HepG2 (cell line): ENCODE results near the gene FAM120B. TPM values are rescaled to one million over a fixed set of nuclear protein-coding genes. Genes with fewer than 3 reads are reported as not detected.
"Not testable (repeated sequence)": the region's sequence is repeated elsewhere in the genome, so short reads cannot be mapped to it uniquely, and the experiment has no call there.

ENCODE experiments used
- ATAC-seq: fragments of 200-7000 bp; cut with Tn5 transposase; 3 replicates; pipeline ENCODE4 v1.9.1; 2020; ENCODE audit warnings: mild to moderate bottlenecking, moderate library complexity
- BruUV-seq: library from RNA; stranded (reverse); fragments of 400-500 nt; replicated peaks from 2 replicates; lab custom pipeline; 2021; lab: Mats Ljungman, UMichigan
- CTCF ChIA-PET: fragments of 300-600 bp; formaldehyde crosslinking; extraction: SDS; loops from one replicate; lab custom pipeline; 2021; ENCODE audit warnings: low total read pairs, inconsistent platforms, low intra/inter-chr PET ratio; lab: Yijun Ruan, JAX
- POLR2A ChIA-PET: fragments of 350-600 bp; sonication (Branson Sonifier 250); formaldehyde crosslinking; loops from one replicate; lab custom pipeline; 2020; ENCODE audit warnings: antibody characterized with exemption, inconsistent platforms; lab: Yijun Ruan, JAX
- DNase-seq: peaks from one replicate; pipeline ENCODE4 v3.0.0-alpha.2; 2015; ENCODE audit warnings: low spot score
- FAIRE-seq: peaks from 3 replicates; lab custom pipeline; 2011; peaks lifted over from hg19 to GRCh38; lab: Jason Lieb, UNC
- H2AFZ ChIP-seq: one replicate; pipeline ENCODE4 v1.6.1; 2011; ENCODE audit warnings: low read length, inconsistent platforms
- H3K27ac ChIP-seq: fragments of 300-600 bp; 3 replicates; pipeline ENCODE4 v1.8.0; 2011; ENCODE audit warnings: mixed run types, mild to moderate bottlenecking, mixed read lengths, low read length, inconsistent platforms; ENCODE audit not compliant: insufficient read depth; ENCODE audit errors: extremely low read length
- H3K27me3 ChIP-seq, 2 experiments: fragments of 200-600 bp in 1 of 2; 2 replicates in 1 of 2; 3 replicates in 1 of 2; pipeline versions ENCODE4 v1.6.0 to v1.8.0; 2011; ENCODE audit warnings: low read length in 2 of 2, mild to moderate bottlenecking in 2 of 2, moderate library complexity in 2 of 2, inconsistent platforms in 1 of 2; ENCODE audit not compliant: insufficient read depth in 2 of 2, control insufficient read depth in 1 of 2
- H3K36me3 ChIP-seq, 2 experiments: fragments of 200-600 bp in 1 of 2; replicated peaks in 1 of 2; 2 replicates in 1 of 2; 3 replicates in 1 of 2; pipeline versions ENCODE4 v1.5.1 to v1.8.0; 2011; ENCODE audit warnings: low read length in 2 of 2, inconsistent platforms in 1 of 2; ENCODE audit not compliant: insufficient read depth in 2 of 2, control insufficient read depth in 1 of 2
- H3K4me1 ChIP-seq: 2 replicates; pipeline ENCODE4 v1.5.1; 2012; ENCODE audit warnings: low read length, inconsistent platforms; ENCODE audit not compliant: insufficient read depth
- H3K4me2 ChIP-seq: 2 replicates; pipeline ENCODE4 v1.6.0; 2011; ENCODE audit warnings: low read depth, low read length, inconsistent platforms
- H3K4me3 ChIP-seq, 3 experiments: fragments of 200-600 bp in 1 of 3; sonication (generic), shearing (Covaris generic) in 1 of 3; replicated peaks in 1 of 3; 2 replicates each; pipeline ENCODE4 v1.5.1; 2011 to 2016; ENCODE audit warnings: low read length in 3 of 3, inconsistent platforms in 2 of 3, low read depth in 2 of 3, mild to moderate bottlenecking in 2 of 3, control low read depth in 1 of 3, mixed read lengths in 1 of 3; ENCODE audit not compliant: insufficient read depth in 1 of 3
- H3K79me2 ChIP-seq: one replicate; pipeline ENCODE4 v1.6.1; 2011; ENCODE audit warnings: low read length, inconsistent platforms; ENCODE audit not compliant: insufficient read depth
- H3K9ac ChIP-seq: 2 replicates; pipeline ENCODE4 v1.6.0; 2011; ENCODE audit warnings: mild to moderate bottlenecking, low read depth, low read length, inconsistent platforms; ENCODE audit not compliant: insufficient read depth
- H3K9me3 ChIP-seq: 2 replicates; pipeline ENCODE4 v1.5.1; 2012; ENCODE audit warnings: mild to moderate bottlenecking, low read length
- H4K20me1 ChIP-seq: 2 replicates; pipeline ENCODE4 v1.6.0; 2011; ENCODE audit warnings: inconsistent platforms, mild to moderate bottlenecking, low read length, moderate library complexity; ENCODE audit not compliant: insufficient read depth
- LCORL ChIP-seq, 2 experiments: fragments of 450-650 bp in 1 of 2; sonication (generic) in 1 of 2; formaldehyde crosslinking in 1 of 2; IDR thresholded peaks; 2 replicates each; pipeline versions ENCODE4 v1.5.0 to v1.6.1; 2017 to 2020; ENCODE audit warnings: antibody characterized with exemption in 1 of 2, missing genetic modification reagents in 1 of 2
- PHF5A ChIP-seq: IDR thresholded peaks from one replicate; pipeline ENCODE4 v1.6.1; 2018; ENCODE audit warnings: low read depth, missing genetic modification reagents; ENCODE audit not compliant: unreplicated experiment
- RFX5 ChIP-seq: IDR thresholded peaks from 2 replicates; pipeline ENCODE4 v1.6.1; 2011; ENCODE audit warnings: low read depth, low read length, improper control_type of control experiment
- SAP130 ChIP-seq: IDR thresholded peaks from 2 replicates; pipeline ENCODE4 v1.6.1; 2016; ENCODE audit warnings: low read depth
- ZFAT ChIP-seq: sonication (generic); formaldehyde crosslinking; conservative IDR thresholded peaks from 2 replicates; pipeline ENCODE4 v1.8.1; 2023; ENCODE audit warnings: missing genetic modification reagents, inconsistent platforms
- ZMYM4 ChIP-seq: sonication (generic); formaldehyde crosslinking; IDR thresholded peaks from 2 replicates; pipeline ENCODE4 v1.8.1; 2023; ENCODE audit warnings: mild to moderate bottlenecking, missing genetic modification reagents
- ZNF660 ChIP-seq: sonication (generic); formaldehyde crosslinking; IDR thresholded peaks from 2 replicates; pipeline ENCODE4 v1.5.1; 2020; ENCODE audit warnings: mild to moderate bottlenecking, low read depth, missing genetic modification reagents, borderline replicate concordance
- ZNF766 ChIP-seq: sonication (generic); formaldehyde crosslinking; IDR thresholded peaks from 2 replicates; pipeline ENCODE4 v1.5.0; 2020; ENCODE audit warnings: missing genetic modification reagents, borderline replicate concordance
- WGBS: methylation state at CpG from one replicate; pipeline ENCODE4 v1.1.6; 2017; ENCODE audit warnings: low lambda C conversion rate; 5-methylcytosine and 5-hydroxymethylcytosine counted together
- in situ Hi-C: cut with HindIII; loops from 2 replicates; pipeline ENCODE4 v1.10.0; 2017; ENCODE audit warnings: low pct_unique_long_range_greater_than_20kb; ENCODE audit not compliant: extremely low pct_ligation_motif_present
- intact Hi-C: fragments of 100-400 bp; cut with micrococcal nuclease; formaldehyde crosslinking; loops from one replicate; pipeline ENCODE4 v1.10.0; 2022; ENCODE audit not compliant: unreplicated experiment
- polyA plus RNA-seq, 8 experiments: library from polyadenylated mRNA; depleted of rRNA in 3 of 8; stranded (reverse) in 7 of 8; unstranded in 1 of 8; fragments of >200 nt; fragmentation: Illumina TruSeq in 4 of 8; extraction: Trizol in 4 of 8; gene quantifications; 2 replicates each; pipeline versions ENCODE4 v1.2.1 to v1.2.3, GENCODE V29; 2011 to 2016; ENCODE audit warnings: low read depth in 4 of 8, missing spikeins in 1 of 8, mixed read lengths in 1 of 8; ENCODE audit not compliant: insufficient read depth in 1 of 8
- total RNA-seq, 5 experiments: library from RNA; depleted of rRNA; stranded (reverse); fragments of >200 nt; fragmentation: Illumina TruSeq; extraction: Trizol; gene quantifications; 2 replicates each; pipeline ENCODE4 v1.2.3, GENCODE V29; 2016; ENCODE audit warnings: low read depth in 1 of 5
- TF ChIP-seq, protein P1 (sequence below): sonication (generic); formaldehyde crosslinking; IDR thresholded peaks from 2 replicates; pipeline ENCODE4 v1.4.0; 2020; ENCODE audit warnings: missing genetic modification reagents, borderline replicate concordance
- TF ChIP-seq, protein P2 (sequence below): IDR thresholded peaks from 2 replicates; pipeline ENCODE4 v1.6.1; 2016; ENCODE audit warnings: control low read depth
- TF ChIP-seq, protein P3 (sequence below): sonication (generic); formaldehyde crosslinking; IDR thresholded peaks from 2 replicates; pipeline ENCODE4 v1.5.0; 2020; ENCODE audit warnings: mild to moderate bottlenecking, missing genetic modification reagents, borderline replicate concordance

Gene FAM120B
- total and polyA plus RNA-seq, 2 of the 13 experiments (the other 11 are each of a cell fraction or from before 2014, with no cell fraction given): 9.2 to 10.7 TPM

DNA sequence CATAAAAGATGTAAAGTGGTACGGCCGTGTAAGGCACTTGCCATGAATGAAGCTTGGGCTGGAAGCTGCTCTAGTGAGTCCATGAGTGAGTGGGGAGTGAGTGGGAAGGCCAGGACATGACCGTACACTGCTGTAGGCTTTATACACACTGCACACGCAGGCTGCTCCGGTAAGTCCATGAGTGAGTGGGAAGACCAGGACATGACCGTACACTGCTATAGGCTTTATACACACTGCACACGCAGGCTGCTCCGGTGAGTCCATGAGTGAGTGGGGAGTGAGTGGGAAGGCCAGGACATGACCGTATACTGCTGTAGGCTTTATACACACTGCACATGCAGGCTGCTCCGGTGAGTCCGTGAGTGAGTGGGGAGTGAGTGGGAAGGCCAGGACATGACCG lies 41.9 kb upstream of the FAM120B start:
- H3K79me2 ChIP-seq, FAIRE-seq, H3K36me3 ChIP-seq, H4K20me1 ChIP-seq, POLR2A ChIA-PET, H3K9ac ChIP-seq, H3K4me2 ChIP-seq, in situ Hi-C loops, intact Hi-C loops, DNase-seq, BruUV-seq, H3K9me3 ChIP-seq, H2AFZ ChIP-seq, H3K4me3 ChIP-seq, H3K27ac ChIP-seq, ATAC-seq, CTCF ChIA-PET: not testable (repeated sequence)
- H3K27me3 ChIP-seq: peaks cover 18 to 71% of the 10 kb centered on the region in 2 experiments
- WGBS: 70% methylated on average over 12 of the region's 12 CpGs
- peaks cover 12% of the 10 kb centered on the region for H3K4me1 ChIP-seq

DNA sequence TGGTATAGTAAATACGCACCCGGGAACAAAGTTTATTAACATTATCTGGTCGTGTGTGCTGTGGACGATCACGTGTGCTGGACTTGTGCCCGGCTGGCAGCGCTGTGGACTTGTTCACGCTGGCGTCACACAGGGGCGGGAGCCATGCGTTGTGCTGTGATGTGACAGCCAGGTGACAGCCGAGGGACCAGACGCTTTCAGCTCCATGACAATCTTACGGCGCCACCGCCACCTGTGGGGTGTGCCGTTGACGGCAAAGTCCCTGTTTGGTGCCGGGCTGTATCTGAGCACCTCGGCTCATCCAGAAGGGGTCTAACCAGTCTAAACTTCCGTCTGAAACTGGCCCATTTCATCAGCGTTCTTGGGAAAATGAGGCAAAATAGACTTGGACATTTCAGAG lies 40.9 kb upstream of the FAM120B start:
- H2AFZ ChIP-seq: no peak overlapping the region
- BruUV-seq: no TSS peak
- H3K27me3 ChIP-seq: peaks cover 18 to 79% of the 10 kb centered on the region in 2 experiments
- no peaks in the 10 kb centered on the region for H3K79me2 ChIP-seq
- intact Hi-C loops (no loop called here), in situ Hi-C loops (no loop called here)
- peak overlapping the region; percentile 52 for H3K4me2 ChIP-seq
- H4K20me1 ChIP-seq: no peaks in the 10 kb centered on the region; the same call in 1 of the 2 replicates
- no peaks in the 10 kb centered on the region for H3K36me3 ChIP-seq
- no peak overlapping the region for H3K27ac ChIP-seq
- WGBS: 6% methylated on average over 21 of the region's 22 CpGs
- ATAC-seq (peak; percentile 82), FAIRE-seq (peak; percentile 26), DNase-seq (peak; percentile 24)
- ChIA-PET POLR2A (no interaction called here), CTCF (no interaction called here)
- H3K4me3 ChIP-seq: no peak overlapping the region; a peak in 1 of 6 replicates
- H3K4me1 ChIP-seq: peaks cover 12% of the 10 kb centered on the region
- no peaks in the 10 kb centered on the region for H3K9me3 ChIP-seq
- no peak overlapping the region for H3K9ac ChIP-seq
- TF ChIP-seq, protein P1, sequence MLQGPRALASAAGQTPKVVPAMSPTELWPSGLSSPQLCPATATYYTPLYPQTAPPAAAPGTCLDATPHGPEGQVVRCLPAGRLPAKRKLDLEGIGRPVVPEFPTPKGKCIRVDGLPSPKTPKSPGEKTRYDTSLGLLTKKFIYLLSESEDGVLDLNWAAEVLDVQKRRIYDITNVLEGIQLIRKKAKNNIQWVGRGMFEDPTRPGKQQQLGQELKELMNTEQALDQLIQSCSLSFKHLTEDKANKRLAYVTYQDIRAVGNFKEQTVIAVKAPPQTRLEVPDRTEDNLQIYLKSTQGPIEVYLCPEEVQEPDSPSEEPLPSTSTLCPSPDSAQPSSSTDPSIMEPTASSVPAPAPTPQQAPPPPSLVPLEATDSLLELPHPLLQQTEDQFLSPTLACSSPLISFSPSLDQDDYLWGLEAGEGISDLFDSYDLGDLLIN (CRISPR knock-in tag): no peak
- TF ChIP-seq ZFAT (CRISPR knock-in tag): no peak
- peak; percentile 55; the same call in 1 of the 2 replicates for TF ChIP-seq SAP130
- no peak for TF ChIP-seq RFX5
- TF ChIP-seq ZMYM4: no peak
- TF ChIP-seq, protein P2, sequence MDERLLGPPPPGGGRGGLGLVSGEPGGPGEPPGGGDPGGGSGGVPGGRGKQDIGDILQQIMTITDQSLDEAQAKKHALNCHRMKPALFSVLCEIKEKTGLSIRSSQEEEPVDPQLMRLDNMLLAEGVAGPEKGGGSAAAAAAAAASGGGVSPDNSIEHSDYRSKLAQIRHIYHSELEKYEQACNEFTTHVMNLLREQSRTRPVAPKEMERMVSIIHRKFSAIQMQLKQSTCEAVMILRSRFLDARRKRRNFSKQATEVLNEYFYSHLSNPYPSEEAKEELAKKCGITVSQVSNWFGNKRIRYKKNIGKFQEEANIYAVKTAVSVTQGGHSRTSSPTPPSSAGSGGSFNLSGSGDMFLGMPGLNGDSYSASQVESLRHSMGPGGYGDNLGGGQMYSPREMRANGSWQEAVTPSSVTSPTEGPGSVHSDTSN (CRISPR knock-in tag): peak; percentile 37; the same call in 1 of the 2 replicates
- no peak for TF ChIP-seq PHF5A (CRISPR knock-in tag)
- no peak for TF ChIP-seq ZNF766 (CRISPR knock-in tag)
- TF ChIP-seq, protein P3, sequence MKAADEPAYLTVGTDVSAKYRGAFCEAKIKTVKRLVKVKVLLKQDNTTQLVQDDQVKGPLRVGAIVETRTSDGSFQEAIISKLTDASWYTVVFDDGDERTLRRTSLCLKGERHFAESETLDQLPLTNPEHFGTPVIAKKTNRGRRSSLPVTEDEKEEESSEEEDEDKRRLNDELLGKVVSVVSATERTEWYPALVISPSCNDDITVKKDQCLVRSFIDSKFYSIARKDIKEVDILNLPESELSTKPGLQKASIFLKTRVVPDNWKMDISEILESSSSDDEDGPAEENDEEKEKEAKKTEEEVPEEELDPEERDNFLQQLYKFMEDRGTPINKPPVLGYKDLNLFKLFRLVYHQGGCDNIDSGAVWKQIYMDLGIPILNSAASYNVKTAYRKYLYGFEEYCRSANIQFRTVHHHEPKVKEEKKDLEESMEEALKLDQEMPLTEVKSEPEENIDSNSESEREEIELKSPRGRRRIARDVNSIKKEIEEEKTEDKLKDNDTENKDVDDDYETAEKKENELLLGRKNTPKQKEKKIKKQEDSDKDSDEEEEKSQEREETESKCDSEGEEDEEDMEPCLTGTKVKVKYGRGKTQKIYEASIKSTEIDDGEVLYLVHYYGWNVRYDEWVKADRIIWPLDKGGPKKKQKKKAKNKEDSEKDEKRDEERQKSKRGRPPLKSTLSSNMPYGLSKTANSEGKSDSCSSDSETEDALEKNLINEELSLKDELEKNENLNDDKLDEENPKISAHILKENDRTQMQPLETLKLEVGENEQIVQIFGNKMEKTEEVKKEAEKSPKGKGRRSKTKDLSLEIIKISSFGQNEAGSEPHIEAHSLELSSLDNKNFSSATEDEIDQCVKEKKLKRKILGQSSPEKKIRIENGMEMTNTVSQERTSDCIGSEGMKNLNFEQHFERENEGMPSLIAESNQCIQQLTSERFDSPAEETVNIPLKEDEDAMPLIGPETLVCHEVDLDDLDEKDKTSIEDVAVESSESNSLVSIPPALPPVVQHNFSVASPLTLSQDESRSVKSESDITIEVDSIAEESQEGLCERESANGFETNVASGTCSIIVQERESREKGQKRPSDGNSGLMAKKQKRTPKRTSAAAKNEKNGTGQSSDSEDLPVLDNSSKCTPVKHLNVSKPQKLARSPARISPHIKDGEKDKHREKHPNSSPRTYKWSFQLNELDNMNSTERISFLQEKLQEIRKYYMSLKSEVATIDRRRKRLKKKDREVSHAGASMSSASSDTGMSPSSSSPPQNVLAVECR: peak; percentile 45; the same call in 1 of the 2 replicates
- TF ChIP-seq LCORL (IDR thresholded peaks at IDR 0.05): no peak
- no peak for TF ChIP-seq LCORL (CRISPR knock-in tag; IDR thresholded peaks at IDR 0.05)
- TF ChIP-seq ZNF660 (CRISPR knock-in tag): no peak
